HG03025 (cell line): Measurements from ENCODE around the gene OSBPL3.

ENCODE experiments used
- ATAC-seq: cut with Tn5 transposase; IDR thresholded peaks from one replicate; pipeline ENCODE4 v1.9.1; 2021; ENCODE audit warnings: mild to moderate bottlenecking, moderate library complexity; ENCODE audit not compliant: unreplicated experiment, low FRiP score

OSBPL3 gene

DNA sequence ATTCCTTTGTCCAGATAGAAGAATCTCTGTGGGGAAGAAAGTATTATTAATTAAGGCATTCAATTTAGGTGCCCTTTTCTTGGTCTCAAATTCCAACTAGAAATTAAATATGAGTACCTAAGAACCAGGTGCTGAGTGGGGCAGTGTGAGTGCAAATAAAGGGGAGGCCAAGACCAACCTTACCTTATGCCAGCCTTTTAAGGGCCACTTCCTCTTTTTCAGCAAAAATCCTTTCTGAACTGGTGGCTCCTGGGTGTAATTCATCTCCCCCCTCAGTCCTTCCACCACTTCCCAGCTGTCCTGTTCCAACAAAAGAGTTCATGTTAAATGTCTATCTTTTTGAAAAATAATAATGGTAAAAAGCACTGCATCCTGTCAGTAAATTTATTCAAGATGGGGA, 108.2 kb downstream of the OSBPL3 start:
- no peak for ATAC-seq

DNA sequence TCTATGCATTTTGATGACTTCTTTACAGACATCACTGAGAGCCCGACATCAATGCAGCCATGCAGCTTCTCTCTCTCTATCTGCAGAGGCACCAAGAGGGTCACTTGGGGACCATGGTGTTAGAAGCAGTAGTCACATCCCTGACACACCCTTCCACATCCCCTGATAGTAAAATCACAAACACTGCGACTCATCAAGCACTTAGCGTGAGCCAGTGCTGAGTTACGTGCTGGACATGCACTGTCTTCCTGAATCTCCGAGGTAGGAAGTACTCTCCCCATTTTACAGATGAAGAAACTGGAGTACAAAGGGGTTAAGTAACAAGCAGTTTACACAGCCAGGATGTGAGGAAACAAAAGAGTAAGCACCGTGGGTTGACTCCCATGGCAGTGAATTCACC, 109.2 kb downstream of the OSBPL3 start:
- ATAC-seq: no peak

DNA sequence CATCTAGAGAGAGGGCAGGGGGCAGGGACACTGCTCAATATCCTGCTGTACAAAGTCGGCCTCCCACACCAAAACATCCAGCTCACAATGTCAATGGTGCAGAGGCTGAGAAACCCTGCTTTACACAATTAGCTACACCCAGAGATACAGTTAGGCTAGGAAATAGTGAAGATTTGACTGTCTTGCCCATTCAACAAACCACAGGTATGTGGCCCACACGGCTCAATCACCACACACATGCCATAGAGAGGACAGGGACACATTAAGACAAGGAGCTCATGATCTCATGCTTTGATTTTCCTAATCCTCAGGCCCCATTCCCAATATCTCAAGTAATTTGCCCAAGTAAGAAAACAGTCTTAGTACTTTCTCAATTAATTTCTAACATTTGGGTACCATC, 110.4 kb downstream of the OSBPL3 start:
- no peak for ATAC-seq

DNA sequence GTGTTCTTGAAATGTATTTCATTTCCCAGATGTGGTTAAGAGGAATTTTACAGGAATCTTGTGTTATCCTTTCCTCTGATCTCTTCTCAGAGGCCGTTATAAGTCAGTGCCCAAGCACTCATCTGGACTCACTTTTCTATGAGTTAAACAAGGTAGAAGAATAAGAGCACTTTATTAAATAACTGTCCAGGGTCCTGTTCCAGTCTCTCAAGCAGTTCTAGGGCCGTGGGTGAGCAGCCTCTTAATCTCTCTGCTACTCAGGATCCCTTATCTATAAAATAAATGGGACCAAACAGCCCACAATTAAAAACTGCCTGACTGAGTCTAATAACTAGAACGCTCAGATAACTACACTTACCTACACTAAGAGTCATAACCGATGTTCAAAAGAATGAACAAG, 111.2 kb downstream of the OSBPL3 start:
- no peak for ATAC-seq

DNA sequence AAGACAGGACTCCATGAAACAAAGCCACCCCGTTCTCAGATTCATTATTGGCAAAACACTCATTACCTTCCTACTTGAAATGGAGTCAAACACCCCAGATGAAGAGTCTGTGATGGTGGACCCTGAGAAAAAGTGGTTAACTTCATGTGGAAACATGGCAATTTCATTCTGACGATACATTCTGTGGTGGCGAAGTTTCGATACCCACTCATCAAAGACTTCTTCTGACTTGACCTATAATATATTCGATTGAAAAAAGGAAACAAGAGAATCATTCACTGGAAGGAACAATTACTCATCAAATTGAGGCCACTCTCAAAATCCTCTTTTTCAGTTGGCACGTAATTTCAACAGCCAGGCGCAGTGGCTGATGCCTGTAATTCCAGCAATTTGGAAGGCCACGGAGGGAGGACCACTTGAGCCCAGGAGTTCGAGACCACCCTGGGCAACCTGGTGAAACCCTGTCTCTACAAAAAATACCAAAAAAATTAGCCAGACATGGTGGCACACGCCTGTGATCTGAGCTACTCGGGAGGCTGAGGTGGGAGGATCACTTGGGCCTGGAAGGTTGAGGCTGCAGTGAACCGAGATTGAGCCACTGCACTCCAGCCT, 113.9 kb downstream of the OSBPL3 start:
- no peak for ATAC-seq

DNA sequence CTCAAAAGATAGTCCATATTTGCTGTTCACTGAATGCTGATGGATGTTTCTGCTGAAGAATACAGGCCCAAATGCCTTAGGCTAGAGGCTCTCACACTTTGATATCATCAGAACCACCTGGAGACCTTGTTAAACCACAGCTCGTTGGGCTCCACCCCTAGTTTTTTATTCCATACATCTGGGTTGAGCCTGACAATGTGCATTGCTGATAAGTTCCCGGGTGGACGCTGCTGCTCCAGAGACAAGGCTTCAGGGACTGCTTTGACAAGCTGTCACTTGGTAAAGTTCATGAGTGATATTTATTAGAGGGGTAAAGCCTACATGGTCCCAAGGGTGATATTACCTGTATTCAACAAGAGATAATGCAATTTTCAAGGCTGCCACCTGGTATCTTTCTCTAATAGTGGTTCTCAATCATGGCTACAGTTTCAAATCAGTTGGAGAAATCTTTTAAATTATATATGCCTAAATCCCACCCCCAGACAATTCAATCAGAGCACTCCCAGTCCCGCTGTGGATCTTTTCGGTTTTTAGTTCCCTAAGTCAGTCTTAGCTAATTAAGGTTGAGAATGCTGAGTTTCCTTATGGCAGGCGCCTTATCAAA, 115.7 kb downstream of the OSBPL3 start:
- ATAC-seq: no peak

DNA sequence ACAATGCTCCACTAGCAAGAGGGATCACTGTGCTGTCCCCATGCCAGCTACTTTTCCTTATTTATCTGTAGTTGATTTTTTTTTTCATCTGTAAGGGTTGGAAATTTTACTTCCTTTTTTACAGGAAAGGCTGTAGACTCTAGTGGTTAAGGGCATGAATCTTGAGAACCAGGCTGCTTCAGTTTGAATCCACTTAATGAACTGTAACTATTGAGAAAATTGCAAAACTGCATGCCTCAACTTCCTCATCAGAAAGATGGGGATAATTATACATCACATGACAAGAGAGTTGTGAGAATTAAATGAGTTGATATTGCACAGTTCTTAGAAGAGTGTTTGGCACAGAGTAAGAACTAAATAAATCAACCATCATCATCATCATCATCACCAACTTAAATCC, 116.4 kb downstream of the OSBPL3 start:
- ATAC-seq: no peak

DNA sequence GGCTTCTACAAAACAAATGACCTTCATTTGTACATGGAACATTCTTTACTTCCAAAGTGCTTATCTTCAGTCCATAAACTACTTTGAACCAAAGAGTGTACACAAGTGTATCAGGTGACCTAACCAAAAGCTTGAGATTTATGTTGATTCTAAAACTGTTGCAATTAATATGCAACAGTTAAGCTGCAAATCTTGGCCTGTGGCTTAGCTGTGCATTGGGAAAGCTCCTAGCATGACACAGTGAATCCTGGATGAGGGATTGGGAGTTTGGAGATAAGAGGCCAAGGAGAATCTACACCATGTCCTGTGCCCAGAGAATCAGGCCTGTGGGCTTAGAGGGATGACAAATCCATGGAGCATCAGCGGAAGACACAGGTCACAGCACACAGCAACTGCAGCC, 117.5 kb downstream of the OSBPL3 start:
- no peak for ATAC-seq

DNA sequence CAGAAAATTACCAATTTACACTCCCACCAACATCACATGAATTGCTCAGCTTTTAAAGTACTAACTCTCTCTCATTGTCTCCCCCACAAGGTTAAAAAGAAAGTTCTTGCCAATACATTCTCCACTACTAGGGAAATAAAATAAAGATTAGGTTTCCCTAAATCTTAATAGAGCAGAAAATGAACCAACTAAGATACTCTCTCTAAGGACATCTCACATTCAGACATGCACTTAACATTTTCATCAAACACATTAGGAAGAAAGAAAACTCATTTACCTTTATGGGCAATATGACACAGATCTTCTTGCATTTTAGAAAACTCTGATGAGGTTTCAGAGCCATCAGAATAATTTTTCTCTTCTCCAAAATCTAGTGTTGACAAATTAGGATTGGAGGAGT, 118.6 kb downstream of the OSBPL3 start:
- no peak for ATAC-seq

DNA sequence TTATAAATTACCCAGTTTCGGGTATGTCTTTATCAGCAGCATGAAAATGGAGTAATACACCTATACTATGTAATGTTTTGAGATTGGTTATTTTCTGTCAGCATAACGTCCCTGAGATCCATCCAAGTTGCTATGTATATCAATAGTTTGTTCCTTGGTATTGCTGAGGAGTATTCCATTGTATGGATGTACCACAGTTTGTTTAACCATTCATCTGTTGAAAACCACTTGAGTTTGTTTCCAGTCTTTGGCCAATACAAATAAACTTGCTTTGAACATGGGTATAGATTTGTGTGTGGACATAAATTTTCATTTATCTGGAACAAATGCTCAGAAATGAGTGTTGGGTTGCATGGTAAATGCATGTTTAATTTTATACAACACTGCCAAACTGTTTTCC, 119.4 kb downstream of the OSBPL3 start:
- no peak for ATAC-seq

DNA sequence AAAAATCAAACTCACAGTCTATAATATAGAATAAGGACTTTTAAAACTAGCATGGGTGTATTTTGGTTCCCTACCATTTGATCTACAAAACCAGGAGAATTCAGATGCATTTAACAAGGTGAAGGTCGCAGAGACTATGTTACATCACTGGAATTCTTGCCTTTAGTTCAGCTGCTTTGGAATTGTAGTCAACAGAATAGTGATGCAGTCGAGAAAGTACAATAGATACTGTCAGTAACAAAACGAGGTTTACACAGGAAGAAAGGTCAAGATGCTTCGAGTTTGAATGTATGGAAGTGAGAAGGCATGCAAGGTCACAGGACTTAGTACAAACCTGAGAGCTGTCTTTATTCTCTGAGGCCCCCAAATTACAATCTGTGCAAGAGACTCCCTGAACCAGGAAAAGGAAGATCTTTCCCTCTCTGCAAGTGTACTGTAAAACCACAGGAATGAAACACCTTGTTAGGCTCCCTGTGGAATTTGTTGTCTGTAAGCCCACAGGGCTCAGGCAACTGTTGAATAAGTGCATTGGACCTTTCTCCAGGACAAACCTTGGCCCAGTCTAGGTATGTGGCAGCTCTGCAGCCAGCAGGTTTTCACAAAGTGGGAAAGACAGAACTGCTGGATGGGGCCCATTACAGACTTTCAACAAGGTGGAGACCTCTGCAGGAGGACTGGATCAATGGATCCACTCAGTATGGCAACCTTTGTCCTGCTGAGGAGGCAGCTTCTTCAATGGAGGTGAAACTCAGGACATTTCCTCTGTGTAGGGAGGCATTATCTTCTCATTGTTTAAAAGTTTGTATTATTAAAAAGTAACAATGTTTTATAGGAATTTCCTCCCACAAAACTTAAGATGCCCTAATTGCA, 121.6 kb downstream of the OSBPL3 start:
- ATAC-seq: no peak

DNA sequence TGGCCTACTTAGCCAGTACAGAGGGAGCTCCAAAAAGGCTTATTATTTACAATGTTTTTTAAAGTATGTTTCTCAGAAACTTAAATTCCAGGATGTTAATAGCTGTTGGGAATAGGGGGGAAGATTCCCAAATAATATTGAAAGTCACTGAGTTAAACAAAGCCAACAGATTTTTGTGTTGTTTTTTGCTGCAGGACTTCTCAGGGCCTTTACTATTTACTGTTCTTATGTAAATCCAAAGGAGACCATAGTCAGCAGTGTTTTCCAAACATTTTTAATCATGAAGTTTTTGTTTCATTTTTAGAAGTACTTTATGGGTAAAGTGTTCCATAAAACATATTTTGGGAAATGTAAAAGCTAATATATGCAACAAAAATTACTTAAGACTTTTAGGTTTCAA, 122.4 kb downstream of the OSBPL3 start:
- no peak for ATAC-seq

DNA sequence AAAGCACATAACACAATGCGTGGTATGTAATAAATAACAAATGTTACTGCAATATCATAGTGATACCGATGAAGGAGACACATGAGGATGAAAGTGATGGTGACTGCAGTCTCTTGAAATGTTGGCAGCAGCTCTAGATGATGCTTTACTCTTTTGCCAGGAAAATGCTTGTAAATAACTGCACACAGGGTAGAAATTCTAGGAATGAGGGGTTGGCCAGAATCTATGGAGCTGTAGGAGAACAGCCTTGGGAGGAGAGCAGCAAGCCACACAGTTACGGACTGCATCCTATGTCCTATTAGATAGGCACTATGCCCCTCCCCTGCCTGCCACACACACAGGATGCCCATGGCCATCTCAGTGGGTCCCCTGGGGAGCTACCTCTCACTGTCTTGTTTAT, 125.1 kb downstream of the OSBPL3 start:
- ATAC-seq: no peak

DNA sequence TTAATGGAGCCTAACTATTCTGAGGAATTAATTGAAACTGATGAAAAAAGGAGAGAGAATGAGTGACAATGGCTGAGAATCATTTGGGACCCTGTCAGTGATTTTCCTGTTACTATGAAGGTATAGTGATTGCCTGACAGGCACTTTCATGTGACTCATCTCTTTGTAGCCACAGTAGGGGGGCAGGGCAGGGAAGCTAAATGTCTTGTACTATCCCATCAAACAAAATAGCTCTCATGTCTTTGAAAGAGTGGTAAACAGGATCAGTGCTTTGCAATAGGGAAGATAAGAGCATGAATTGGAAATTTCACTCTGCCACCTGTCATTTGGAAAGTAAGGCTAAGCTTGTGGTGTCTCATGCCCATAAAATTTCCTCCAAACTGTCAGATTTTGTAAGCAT, 128.2 kb downstream of the OSBPL3 start:
- no peak for ATAC-seq

DNA sequence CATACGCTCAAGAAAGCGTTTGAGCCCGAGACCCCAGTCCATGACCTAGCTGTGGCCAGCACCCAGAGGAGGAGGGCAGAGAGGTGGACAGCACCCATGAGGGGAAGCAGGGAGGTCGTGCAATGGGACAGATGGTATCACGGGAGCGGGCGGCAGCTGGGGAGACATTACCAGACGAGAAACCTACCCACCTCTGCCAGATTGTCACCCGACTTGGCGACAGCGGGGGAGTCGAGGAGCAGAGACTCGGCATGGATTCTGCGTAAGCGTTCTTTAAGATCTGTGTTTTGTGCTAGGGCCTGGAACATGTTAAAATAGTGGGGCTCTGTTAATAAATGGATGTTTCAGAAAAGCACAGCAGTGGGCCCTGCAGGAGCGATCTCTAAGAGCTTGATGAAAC, 131.1 kb downstream of the OSBPL3 start:
- no peak for ATAC-seq

DNA sequence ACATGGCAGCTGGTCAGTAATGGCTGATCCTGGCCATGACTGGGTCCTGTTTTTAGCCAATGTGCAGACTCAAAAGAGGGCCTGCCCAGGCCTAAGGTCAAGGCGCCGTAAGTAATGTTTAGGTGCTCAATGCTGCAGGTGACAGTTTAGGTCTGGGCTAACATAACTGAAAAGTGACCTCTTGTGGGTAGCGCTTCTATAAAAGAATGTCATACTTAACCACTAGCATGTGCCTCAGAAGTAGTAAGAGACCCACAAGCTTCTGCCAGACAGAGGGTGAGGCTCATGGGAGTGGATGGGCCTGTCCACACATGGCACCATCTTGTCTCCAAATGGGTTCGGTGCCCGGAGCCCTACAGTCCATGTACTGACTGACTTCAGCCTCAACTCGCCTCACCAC, 132.2 kb downstream of the OSBPL3 start:
- no peak for ATAC-seq

DNA sequence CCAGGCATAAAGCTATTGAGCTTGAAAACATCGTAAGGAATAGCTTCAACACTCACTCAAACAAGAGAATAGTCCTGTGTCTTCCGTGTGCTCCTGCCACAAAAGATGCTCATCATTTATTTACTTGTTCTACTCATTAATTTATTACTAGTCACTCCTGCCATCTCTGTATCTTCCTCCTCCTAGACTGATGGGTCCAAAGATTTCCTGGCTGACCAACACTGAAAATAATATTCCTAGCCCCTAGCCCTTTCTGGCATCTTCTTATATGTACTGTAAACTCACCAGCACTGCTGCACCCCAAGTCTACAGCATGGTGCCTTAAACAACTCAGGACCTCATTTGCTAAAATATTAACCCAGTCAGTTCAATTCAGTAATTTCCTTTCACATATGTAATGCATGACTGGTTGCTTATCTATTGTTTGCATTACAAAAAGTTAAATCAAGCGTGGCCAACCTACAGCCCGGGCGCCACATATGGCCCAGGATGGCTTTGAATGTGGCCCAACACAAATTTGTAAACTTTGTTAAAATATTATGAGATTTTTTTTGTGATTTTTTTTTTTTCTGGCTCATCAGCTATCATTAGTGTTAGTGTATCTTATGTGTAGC, 136.1 kb downstream of the OSBPL3 start:
- no peak for ATAC-seq

DNA sequence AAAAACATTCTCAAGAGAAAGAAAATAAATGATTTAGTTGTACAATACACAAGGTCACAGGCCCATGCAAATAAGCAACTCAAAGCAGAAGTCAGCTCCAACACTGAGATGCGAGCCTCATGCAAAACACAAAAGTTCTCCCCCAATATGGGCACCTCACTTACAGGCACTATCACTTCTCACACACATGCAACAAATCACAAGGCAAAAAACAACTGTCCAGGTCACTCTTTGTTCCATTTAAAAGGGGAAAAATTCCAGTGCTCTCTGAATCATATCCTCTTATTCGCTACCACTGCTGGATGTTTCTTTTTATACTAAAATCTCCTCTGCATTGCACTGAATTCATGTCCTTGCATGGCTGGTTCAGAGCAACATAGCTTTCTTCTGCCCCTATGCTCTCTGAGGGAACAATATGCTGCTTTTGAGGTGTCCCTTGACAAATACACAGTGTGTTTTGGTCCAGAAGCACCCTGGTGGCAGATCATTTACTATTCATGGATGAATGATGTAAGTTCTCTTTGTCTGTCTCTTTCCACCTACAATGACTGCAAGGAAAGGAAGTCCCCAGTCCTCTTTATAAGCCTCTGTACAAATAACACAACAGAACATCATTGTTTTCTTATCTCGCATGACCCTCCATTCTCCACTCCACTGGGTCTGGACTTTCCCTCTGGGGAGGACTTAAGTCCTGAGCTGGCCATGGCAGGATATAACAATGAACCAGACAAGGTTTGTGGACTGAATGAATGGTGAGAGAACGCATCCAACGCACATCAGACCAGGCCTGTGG, 137.3 kb downstream of the OSBPL3 start:
- ATAC-seq: peak; percentile 73

DNA sequence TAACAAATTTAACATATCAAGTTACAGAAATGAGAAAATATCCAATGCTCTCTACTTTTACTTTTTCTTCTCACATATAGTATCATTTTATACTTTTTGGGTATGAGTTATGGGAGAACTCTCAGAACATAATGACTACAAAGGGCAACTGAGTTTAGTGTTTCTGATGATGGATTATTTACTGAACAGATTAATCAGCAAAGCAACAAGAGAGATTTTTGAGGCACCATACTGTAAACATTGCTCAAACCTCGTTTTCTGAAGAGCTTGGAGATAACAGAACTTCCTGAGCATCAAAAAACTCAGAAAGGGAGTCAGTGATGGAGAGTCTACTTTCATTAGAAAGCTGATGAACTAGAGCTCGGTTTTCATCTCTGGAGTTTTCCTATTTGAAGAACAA, 137.9 kb downstream of the OSBPL3 start:
- ATAC-seq: no peak

DNA sequence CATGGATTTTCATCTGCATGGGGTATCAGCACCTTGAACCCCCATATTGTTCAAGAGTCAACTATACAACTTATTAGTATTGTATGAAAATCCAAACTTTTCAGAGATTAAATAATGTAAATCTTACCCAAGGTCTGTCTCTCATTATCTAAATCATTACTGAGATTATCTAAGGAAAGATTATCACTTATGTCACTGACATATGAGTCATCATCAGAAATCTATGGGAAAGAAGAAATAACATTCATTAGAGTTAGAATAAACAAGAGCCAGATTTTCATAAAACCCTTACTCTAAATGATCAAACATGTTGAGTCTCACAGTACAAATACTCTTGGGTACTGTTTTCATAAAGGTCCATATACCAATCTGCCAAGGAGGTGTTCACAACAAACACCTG, 139.4 kb downstream of the OSBPL3 start:
- no peak for ATAC-seq

DNA sequence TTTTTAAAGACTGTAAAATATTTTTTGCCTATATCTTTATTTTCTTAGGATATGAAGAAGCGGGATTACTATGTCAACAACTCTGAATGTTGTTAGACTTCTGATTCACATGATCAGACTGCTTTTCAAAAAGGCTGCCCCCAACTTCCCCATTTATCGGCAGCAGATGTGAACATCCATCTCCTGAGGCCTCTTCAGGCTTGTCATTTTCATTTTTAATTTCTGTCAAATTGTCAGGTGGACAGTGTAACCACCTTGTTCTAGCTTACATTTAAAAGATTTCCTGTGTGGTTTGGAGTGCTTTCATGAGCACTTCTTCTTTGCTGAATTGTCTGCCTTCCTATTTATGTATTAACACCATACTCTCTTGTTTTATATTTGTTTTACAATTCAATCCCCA, 143.9 kb downstream of the OSBPL3 start:
- peak; percentile 75 for ATAC-seq
